Mucosa of descending colon (tissue), 3 donors: ENCODE results near the gene IQGAP2. TPM values are rescaled to one million over a fixed set of nuclear protein-coding genes. Genes with fewer than 3 reads are reported as not detected.

ENCODE experiments used
- ATAC-seq: fragments of 200-7000 bp; cut with Tn5 transposase; one replicate; pipeline ENCODE4 v1.9.1; 2020; ENCODE audit warnings: mild to moderate bottlenecking, moderate library complexity
- DNase-seq, 3 donors: peaks; one replicate each; pipeline ENCODE4 v3.0.0-alpha.2; 2020
- H3K36me3 ChIP-seq: fragments of 200-600 bp; one replicate; pipeline ENCODE4 v1.8.0; 2021; ENCODE audit warnings: low read depth, mild to moderate bottlenecking
- H3K4me1 ChIP-seq: fragments of 200-600 bp; one replicate; pipeline ENCODE4 v1.8.0; 2021; ENCODE audit warnings: low read depth, mild to moderate bottlenecking
- H3K4me3 ChIP-seq: fragments of 200-600 bp; one replicate; pipeline ENCODE4 v1.8.0; 2021; ENCODE audit warnings: mild to moderate bottlenecking
- H3K9me3 ChIP-seq: fragments of 200-600 bp; one replicate; pipeline ENCODE4 v1.8.0; 2021; ENCODE audit warnings: mild to moderate bottlenecking
- CTCF ChIP-seq: fragments of 200-600 bp; IDR thresholded peaks from one replicate; pipeline ENCODE4 v1.8.0; 2022; ENCODE audit warnings: antibody characterized with exemption, mild to moderate bottlenecking
- intact Hi-C, 2 donors: fragments of 100-400 bp; cut with DNase I in 1 of 2; cut with micrococcal nuclease in 1 of 2; formaldehyde crosslinking; loops; one replicate each; pipeline versions ENCODE4 v1.11.0 to v1.11.1; 2022; cut with DNase I, micrococcal nuclease
- total RNA-seq, 3 donors: library from RNA; stranded (reverse); fragmentation: NEBNext Ultra II Directional in 2 of 3; extraction: Animal tissue kit (Norgen Biotek cat#: 25700) in 2 of 3; gene quantifications; one replicate each; pipeline versions ENCODE4 v1.2.1 to v1.2.4, GENCODE V29; 2021 to 2023
- donor health status: DM: no; HTN: no; CAD: no; lungs with moderate emphysema.
- donor health status: DM: no; HTN: no; CAD: no.
- donor health status: DM: no; HTN: yes; CAD: no.

IQGAP2 gene
- total RNA-seq, 3 donors from 2014 or later: 59.7 to 159 (median 84.8) TPM

- Histone ChIP-seq H3K4me1 (no peaks in the 10 kb centered on the region), H3K9me3 (no peaks in the 10 kb centered on the region), H3K36me3 (no peaks in the 10 kb centered on the region), H3K4me3 (no peak overlapping the region)
- intact Hi-C loops: no loop called here
- TF ChIP-seq CTCF: no peak
- no peak for DNase-seq
- ATAC-seq: peak; percentile 64
These were observed 30.6 kb upstream of the IQGAP2 start for GRCh38 chr5:76372323-76373054.

GRCh38 chr5:76376148-76376865, 26.8 kb upstream of the IQGAP2 start:
- Histone ChIP-seq H3K9me3 (no peaks in the 10 kb centered on the region), H3K4me3 (no peak overlapping the region), H3K4me1 (peaks cover 12% of the 10 kb centered on the region), H3K36me3 (no peaks in the 10 kb centered on the region)
- ATAC-seq: no peak
- no peak for DNase-seq
- intact Hi-C loops: no loop called here
- no peak for TF ChIP-seq CTCF

GRCh38 chr5:76376866-76377230, 26.2 kb upstream of the IQGAP2 start:
- ATAC-seq (no peak), DNase-seq (no peak)
- intact Hi-C loops: no loop called here
- TF ChIP-seq CTCF: no peak
- Histone ChIP-seq H3K9me3 (no peaks in the 10 kb centered on the region), H3K4me1 (peaks cover 12% of the 10 kb centered on the region), H3K36me3 (no peaks in the 10 kb centered on the region), H3K4me3 (no peak overlapping the region)

- H3K36me3 ChIP-seq: no peaks in the 10 kb centered on the region
- H3K4me3 ChIP-seq: no peak overlapping the region
- ATAC-seq (no peak), DNase-seq (no peak)
- H3K9me3 ChIP-seq: no peaks in the 10 kb centered on the region
- peaks cover 12% of the 10 kb centered on the region for H3K4me1 ChIP-seq
- no peak for TF ChIP-seq CTCF
- intact Hi-C loops: no loop called here
These were observed 24.7 kb upstream of the IQGAP2 start for GRCh38 chr5:76378355-76378754.

GRCh38 chr5:76379316-76379715, 23.8 kb upstream of the IQGAP2 start:
- peak; percentile 68 for ATAC-seq

More at GRCh38 chr5:76379316-76379715, 23.8 kb upstream of the IQGAP2 start:
- no peaks in the 10 kb centered on the region for H3K9me3 ChIP-seq
- H3K4me1 ChIP-seq: peaks cover 12% of the 10 kb centered on the region
- DNase-seq: no peak
- no peak for TF ChIP-seq CTCF
- intact Hi-C loops: no loop called here
- H3K4me3 ChIP-seq: no peak overlapping the region
- no peaks in the 10 kb centered on the region for H3K36me3 ChIP-seq
